Measurements from ENCODE around the gene SELENOK.

The SELENOK gene

DNA sequence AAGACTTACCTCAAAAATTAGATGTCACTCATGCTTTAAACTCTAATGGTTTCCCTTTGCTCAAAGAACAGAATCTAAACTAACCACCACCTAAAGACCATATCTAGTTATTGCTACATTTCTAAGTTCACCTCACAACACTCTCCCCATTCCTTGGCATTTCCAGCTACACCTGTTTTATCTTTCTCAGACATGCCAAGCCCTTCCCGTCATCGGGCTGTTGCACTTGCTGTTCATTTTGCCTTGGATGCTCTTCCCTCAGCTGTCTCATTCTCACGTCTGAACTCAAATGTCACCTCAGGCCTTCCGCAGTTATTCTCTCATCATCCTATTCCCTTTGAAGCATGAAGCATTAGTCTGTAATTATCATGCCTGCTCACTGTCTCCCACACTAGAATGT lies 8.7 kb downstream of the SELENOK start:
- DNase-seq (ENCODE audit: low read depth) = no peak

GRCh38 chr3:53881691-53882593 lies 9.7 kb downstream of the SELENOK start, which contains the start of gene ACTR8:
Gene ACTR8 (minus strand): TSS chr3:53882152. CDS start chr3:53882101, 51 bp downstream.
- peak; percentile 83 for DNase-seq (ENCODE audit: low read depth)

- no peak for DNase-seq (ENCODE audit: low read depth)
Observed at GRCh38 chr3:53880396-53881345, 11.0 kb downstream of the SELENOK start.

DNA sequence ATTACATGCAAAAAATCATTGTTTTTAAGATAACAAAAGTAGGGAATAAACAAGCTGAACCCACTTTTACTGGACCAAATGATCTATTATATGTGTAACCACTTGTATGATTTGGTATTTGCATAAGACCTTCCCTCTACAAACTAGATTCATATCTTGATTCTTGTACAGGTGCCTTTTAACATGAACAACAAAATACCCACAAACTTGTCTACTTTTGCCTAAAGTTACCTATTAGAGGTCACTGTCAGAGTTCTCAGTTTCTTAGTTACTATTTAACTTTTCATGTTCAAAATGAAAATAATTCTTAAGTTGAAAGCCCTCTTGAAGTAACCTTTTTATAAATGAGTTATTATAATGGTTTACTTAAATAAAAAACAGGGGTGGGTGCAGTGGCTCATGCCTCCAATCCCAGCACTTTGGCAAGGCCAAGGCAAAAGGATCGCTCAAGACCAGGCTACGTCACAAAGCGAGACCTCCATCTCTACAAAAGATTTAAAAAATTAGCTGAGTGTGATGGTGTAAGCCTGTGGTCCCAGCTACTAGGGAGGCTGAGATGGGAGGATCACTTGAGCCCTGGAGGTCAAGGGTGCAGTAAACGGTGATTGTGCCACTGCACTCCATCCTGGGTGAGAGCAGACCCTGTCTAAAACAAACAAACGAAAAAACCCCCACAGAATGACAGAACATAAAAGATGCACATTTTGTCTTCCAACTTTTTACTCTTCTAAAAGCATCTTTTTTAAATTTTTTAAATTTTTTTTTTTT lies 25.7 kb downstream of the SELENOK start:
- no peak for DNase-seq (ENCODE audit: low read depth)

DNA sequence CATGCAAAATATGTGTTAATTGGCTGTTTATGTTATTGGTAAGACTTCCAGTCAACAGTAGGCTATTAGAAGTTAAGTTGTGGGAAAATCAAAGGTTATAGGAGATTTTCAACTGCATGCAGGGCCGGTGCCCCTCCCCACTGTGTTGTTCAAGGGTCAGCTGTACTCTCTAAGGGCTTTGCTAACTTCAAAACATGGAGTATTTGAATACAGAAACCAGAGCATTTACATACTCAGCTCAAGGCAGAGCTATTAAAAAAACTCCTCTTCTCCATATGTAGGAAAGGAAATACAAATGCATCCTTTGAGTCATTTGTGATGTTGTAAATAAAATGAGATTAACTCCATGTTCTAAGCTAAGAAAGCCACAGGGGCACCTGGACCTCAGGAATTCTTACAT lies 28.5 kb downstream of the SELENOK start:
- DNase-seq (ENCODE audit: low read depth) = no peak

DNA sequence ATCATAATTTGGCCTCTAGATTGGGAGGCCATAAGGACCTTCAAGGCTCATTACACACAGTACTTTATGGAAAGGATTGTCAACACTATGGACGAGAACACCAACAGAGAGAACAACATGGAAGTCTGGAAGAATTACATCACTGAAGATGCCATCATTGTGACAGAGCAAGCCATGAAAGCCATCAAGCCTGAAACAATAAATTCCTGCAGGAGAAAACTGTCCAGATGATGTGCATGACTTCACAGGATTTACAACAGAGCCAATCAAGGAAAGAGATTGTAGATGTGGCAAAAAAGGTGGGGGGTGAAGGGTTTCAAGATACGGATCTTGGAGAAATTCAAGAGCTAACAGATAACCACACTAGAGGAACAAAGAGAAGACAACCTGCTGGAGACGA lies 29.4 kb downstream of the SELENOK start:
- no peak for DNase-seq (ENCODE audit: low read depth)

DNA sequence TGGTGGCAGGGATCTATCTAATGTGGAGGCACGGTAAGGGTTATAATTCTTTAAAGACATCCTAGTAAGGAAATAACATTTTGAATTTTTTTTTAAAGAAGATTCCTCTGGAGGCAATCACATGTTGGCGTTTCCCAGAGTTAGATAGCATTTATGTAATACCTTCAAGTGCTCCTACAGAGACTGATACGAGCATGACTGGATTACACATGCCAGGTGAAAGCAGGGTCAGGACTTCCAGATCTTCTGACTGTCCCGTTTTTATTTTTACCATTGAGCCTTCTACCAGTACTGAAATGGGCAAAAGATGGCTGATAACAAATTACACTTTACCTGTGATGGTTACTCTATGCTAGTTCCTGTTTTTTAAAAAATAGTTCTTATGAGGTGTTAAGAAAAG lies 31.5 kb downstream of the SELENOK start:
- no peak for DNase-seq (ENCODE audit: low read depth)

GRCh38 chr3:53859178-53859577 lies 32.5 kb downstream of the SELENOK start:
- DNase-seq (ENCODE audit: low read depth) = no peak

DNA sequence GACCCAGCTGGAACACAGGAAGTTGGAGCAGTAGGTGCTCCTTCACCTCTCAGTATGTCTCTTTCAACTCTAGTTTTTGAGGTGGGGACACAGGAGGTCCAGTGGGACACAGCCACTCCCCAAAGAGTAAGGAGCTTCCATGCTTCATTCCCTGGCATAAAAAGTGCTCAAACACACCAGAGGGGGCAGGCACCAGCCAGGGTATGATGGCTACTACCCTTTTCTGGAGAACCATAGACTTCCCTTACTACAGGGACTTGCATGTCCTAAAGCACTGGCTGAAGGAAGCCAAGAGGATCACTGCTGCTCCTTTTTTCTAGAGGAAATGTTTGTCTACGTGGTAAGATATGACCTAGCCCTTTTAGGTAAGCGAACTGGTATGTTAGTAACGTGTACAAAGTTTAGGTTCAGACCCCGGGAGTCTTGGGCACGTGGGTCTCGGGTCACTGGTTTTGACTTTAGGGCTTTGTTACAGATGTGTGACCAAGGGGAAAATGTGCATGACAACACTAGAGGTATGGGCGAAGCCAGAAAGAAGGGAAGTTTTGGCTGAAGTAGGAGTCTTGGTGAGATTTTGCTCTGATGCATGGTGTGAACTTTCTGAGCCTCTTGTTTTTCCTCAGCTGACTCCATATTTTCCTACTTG lies 33.4 kb downstream of the SELENOK start:
- DNase-seq (ENCODE audit: low read depth) = no peak

DNA sequence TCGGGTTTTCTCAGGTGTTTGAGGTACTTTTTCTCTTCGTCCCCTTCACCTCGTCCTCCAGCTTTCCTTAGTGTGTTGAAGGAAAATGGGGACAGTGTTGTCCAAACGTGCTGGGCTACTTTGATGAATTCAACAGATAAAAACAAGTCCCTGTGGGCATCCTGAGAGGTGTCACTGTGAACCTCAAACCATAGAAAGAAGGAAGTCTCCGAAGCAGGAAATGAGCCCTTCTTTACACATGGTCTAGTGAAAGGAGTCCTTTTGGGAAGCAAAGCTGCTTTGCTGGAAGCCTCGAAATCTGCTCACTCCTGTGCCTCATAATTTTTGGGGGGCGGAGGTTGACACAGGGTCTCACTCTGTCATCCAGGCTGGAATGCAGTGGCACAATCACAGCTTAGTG lies 34.7 kb downstream of the SELENOK start:
- no peak for DNase-seq (ENCODE audit: low read depth)

- no peak for DNase-seq (ENCODE audit: low read depth)
Observed at GRCh38 chr3:53850895-53851294, 40.8 kb downstream of the SELENOK start.

GRCh38 chr3:53849916-53850315 lies 41.7 kb downstream of the SELENOK start:
- DNase-seq (ENCODE audit: low read depth) = no peak

DNA sequence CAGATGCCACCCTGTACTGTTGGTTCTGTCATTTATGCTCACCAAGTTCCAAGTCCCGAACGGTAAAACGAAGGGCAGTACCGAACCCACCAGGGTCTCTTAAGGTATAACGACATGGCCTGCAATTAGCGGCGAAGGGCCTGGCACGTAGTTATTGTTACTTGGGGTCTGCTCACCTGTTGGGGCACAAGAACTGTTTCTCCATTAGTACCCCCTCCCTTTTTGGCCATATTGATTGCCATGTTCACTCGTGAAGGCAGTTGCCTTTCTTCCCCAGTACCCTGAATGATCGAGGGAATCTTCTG lies 44.9 kb downstream of the SELENOK start:
- DNase-seq (ENCODE audit: low read depth) = no peak

GRCh38 chr3:53846134-53846850 lies 45.4 kb downstream of the SELENOK start, which contains the start of the genes CHDH and IL17RB:
Gene CHDH (minus strand): TSS chr3:53846419. CDS start chr3:53824008, 22,411 bp downstream.
Gene IL17RB (plus strand): TSS chr3:53846568. CDS start chr3:53846589, 21 bp downstream.
- DNase-seq (ENCODE audit: low read depth) = no peak

DNA sequence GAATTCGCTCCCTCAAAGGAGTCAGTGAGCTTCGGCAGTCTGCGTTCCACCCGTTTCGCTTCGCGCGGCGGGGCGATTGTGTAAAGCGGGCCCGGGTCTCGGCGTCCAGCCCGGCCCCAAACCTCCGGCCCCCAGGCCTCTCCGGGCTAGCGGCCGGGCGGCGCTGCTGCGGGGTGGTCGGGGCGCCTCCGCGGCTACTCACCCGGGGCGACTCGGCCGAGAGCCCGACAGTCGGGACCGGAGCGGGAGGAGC lies 45.9 kb downstream of the SELENOK start:
- DNase-seq (ENCODE audit: low read depth) = no peak

- DNase-seq (ENCODE audit: low read depth) = no peak
Observed at GRCh38 chr3:53845103-53845880, 46.4 kb downstream of the SELENOK start.

DNA sequence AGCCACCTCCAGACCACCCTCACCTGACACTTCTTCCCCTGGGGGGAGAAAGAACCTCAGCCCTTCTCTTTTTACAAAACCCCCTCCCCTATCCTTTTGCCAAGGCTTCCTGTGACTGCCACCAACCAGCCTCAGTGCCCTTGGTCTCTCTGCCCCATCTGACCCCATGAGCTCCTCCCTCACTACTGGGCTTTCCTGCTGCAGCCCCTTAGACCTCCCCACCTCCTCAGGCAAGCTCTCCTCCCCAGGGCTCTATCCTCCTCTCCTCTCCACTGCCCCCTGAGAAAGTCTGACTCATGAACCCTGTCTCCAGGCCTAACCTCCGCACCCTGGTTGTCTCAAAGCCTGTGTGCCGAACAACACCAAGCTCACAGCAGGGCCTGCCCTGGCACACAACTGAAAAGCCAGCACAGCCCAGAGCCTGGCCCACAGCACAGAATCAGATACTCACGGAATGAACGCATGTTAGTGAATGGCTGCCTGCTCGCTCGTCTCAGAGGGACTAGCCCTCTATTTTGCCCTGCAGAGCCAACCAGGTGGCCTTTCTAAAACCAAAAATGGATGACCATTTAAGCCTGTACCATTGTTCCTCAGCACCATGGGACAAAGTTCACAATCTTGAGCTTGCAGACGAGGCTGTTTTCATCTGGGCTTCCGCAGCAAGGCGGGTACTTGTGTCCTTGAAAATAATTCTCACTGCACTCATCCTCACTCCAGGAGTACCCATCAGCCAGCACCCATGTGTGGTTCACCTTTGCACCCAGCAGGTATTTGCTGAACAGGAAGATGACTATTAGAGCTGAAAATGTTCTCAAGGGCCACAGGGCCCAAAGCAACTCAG lies 47.2 kb downstream of the SELENOK start:
- no peak for DNase-seq (ENCODE audit: low read depth)

- DNase-seq (ENCODE audit: low read depth) = no peak
Observed at GRCh38 chr3:53843195-53844177, 48.2 kb downstream of the SELENOK start.

All from stimulated activated CD8-positive, alpha-beta memory T cell treated with anti-CD3 and anti-CD28 coated beads, Interleukin-12 subunit alpha, Interleukin-12 subunit beta, amount 100 ng/mL, for 4 hours (primary cell).